Measurements from ENCODE around the gene POLR3GL. TPM values are rescaled to one million over a fixed set of nuclear protein-coding genes. Genes with fewer than 3 reads are reported as not detected.

POLR3GL gene
- total RNA-seq, 1 donor from 2014 or later: 15.5 TPM

- Mint-ChIP-seq H3K4me3 (no peak overlapping the region), H3K36me3 (ENCODE audit: low read depth) (no peaks in the 10 kb centered on the region), H3K27ac (ENCODE audit: unreplicated experiment) (no peak overlapping the region), H3K4me1 (peaks cover 6% of the 10 kb centered on the region), H3K27me3 (ENCODE audit: low read depth) (peaks cover 42% of the 10 kb centered on the region), H3K9me3 (no peaks in the 10 kb centered on the region)
- DNase-seq (ENCODE audit: low read depth, low spot score): no peak
- TF ChIP-seq, protein P1, sequence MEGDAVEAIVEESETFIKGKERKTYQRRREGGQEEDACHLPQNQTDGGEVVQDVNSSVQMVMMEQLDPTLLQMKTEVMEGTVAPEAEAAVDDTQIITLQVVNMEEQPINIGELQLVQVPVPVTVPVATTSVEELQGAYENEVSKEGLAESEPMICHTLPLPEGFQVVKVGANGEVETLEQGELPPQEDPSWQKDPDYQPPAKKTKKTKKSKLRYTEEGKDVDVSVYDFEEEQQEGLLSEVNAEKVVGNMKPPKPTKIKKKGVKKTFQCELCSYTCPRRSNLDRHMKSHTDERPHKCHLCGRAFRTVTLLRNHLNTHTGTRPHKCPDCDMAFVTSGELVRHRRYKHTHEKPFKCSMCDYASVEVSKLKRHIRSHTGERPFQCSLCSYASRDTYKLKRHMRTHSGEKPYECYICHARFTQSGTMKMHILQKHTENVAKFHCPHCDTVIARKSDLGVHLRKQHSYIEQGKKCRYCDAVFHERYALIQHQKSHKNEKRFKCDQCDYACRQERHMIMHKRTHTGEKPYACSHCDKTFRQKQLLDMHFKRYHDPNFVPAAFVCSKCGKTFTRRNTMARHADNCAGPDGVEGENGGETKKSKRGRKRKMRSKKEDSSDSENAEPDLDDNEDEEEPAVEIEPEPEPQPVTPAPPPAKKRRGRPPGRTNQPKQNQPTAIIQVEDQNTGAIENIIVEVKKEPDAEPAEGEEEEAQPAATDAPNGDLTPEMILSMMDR (conservative IDR thresholded peaks at IDR 0.05): no peak
Measured at GRCh38 chr1:146013559-146013922, 49.1 kb downstream of the POLR3GL start.

DNA sequence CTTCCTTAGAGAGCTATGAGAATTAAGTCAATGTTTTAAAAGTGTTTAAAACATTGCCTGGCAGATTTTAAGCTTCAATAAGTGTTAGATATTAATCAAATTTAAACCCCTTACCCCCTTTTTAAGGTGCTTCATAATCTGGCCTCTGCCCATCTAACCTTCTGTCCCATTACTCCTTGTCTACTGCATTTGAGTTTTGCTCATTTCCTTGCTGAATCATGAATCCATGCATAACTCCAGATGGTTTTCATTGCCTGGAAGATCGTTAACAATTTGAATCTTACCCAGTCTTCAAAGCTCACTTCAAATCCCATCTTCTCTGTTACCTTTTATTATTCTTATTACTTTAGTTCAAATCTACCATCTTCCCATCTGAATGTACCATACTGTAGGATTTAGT lies 52.4 kb downstream of the POLR3GL start:
- no peaks in the 10 kb centered on the region for H3K36me3 Mint-ChIP-seq (ENCODE audit: low read depth)
- H3K9me3 Mint-ChIP-seq: no peaks in the 10 kb centered on the region
- DNase-seq (ENCODE audit: low read depth, low spot score): no peak
- no peak overlapping the region for H3K27ac Mint-ChIP-seq (ENCODE audit: unreplicated experiment)
- TF ChIP-seq, protein P1 (conservative IDR thresholded peaks at IDR 0.05): no peak
- no peak overlapping the region for H3K4me3 Mint-ChIP-seq
- H3K27me3 Mint-ChIP-seq (ENCODE audit: low read depth): peaks cover 74% of the 10 kb centered on the region
- H3K4me1 Mint-ChIP-seq: peaks cover 9% of the 10 kb centered on the region

DNA sequence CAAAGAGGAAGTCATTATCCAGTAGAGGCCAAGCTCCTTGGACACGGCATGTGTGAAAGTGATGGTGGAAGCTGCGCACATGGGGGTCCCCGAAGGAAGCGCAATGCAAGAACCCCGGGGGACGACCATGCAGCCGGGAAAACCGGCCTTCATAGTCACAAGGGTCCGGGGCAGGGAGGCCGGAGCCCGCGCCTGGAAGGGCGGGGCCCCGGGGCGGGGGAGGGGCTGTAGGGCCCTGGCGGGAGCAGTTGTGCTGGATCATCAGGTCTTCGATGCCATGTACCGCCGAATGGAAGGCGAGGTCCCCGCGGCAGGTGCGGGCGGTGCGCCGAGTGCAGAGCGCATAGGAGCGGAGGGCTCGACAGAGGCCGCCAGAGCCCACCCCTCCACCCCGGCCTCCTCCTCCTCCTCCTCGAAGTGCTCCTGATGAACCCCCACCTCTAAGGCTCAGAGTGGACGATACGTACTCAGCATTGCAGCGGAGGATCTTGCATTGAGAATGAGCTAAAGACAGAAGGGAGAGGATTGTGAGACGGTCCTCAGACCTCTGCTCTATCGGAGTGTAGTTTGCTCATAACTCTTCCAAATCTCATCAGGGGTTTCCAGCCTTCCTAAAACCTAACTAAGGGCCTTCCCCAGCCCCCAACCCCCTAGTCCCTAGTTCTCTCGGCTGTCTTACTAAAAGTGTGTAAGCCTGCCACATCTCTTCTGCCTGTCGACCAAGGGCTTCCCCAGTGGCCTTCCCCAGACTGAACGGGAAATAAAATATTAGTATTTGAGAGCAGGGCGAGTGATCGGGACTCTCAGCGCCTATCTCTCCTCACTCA lies 55.0 kb downstream of the POLR3GL start:
- Mint-ChIP-seq H3K9me3 (no peaks in the 10 kb centered on the region), H3K36me3 (ENCODE audit: low read depth) (no peaks in the 10 kb centered on the region), H3K4me3 (no peak overlapping the region), H3K27ac (ENCODE audit: unreplicated experiment) (no peak overlapping the region), H3K4me1 (peaks cover 3% of the 10 kb centered on the region), H3K27me3 (ENCODE audit: low read depth) (peaks cover 90% of the 10 kb centered on the region)
- no peak for DNase-seq (ENCODE audit: low read depth, low spot score)
- TF ChIP-seq, protein P1 (conservative IDR thresholded peaks at IDR 0.05): no peak

DNA sequence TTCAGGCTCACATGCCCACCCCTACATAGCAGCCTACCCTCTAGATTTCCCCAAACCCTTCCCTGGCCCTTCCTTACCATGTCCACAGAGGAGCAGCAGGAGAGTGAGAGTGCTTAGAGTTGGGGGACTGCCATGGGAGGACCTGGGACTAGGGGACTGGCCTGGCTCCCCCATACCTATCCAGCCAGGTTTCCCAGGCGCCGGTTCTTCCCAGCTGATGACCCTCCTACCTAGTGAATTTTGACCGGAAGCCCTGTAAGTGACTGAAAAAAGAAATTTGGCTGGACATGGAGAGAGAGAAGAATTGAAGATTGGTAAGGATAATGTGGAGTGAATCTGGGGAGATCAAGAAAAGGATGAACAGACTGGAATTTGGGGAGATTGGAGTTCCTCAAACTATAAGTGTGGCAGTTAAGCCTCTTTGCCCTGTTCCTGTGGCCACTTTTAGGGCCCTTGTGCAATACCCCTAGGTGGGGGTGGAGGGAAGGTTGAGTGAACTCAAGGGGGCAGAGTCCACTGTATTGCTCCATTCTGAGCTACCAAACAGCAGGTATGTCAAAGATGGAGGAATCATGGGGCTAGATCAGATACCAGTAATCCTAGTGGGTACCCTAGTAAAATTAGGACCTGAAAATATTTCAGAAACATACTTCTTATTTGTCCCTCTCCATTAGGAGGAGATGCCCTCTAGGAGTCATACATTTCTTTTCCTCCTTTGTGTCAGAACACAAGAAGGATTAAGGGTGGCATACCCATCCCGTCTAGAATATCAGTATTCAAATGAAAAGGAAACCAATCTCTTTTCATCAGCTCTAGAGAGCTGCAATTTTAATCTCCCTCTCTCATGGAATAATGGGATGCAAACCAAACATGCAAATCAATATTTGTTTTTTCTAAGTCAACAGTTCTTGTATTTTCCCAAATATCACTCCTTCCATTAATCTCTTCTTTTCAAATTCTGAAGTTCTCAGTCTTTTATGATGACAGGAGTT lies 55.9 kb downstream of the POLR3GL start:
- Mint-ChIP-seq H3K9me3 (no peaks in the 10 kb centered on the region), H3K4me3 (no peak overlapping the region), H3K27me3 (ENCODE audit: low read depth) (peaks cover 91% of the 10 kb centered on the region), H3K27ac (ENCODE audit: unreplicated experiment) (no peak overlapping the region), H3K4me1 (peaks cover 3% of the 10 kb centered on the region), H3K36me3 (ENCODE audit: low read depth) (no peaks in the 10 kb centered on the region)
- TF ChIP-seq, protein P1 (conservative IDR thresholded peaks at IDR 0.05): no peak
- DNase-seq (ENCODE audit: low read depth, low spot score): no peak

GRCh38 chr1:146021050-146021445 lies 56.6 kb downstream of the POLR3GL start:
- no peaks in the 10 kb centered on the region for H3K36me3 Mint-ChIP-seq (ENCODE audit: low read depth)
- peaks cover 92% of the 10 kb centered on the region for H3K27me3 Mint-ChIP-seq (ENCODE audit: low read depth)
- H3K4me3 Mint-ChIP-seq: no peak overlapping the region
- H3K9me3 Mint-ChIP-seq: no peaks in the 10 kb centered on the region
- no peak for DNase-seq (ENCODE audit: low read depth, low spot score)
- TF ChIP-seq, protein P1 (conservative IDR thresholded peaks at IDR 0.05): no peak
- H3K27ac Mint-ChIP-seq (ENCODE audit: unreplicated experiment): no peak overlapping the region
- peaks cover 3% of the 10 kb centered on the region for H3K4me1 Mint-ChIP-seq

Data from neural crest cell (in vitro differentiated cells).